Uterus (tissue), 4 donors: ENCODE measurements around the gene TRIM45. TPM values are rescaled to one million over a fixed set of nuclear protein-coding genes. Genes with fewer than 3 reads are reported as not detected.

ENCODE experiments used
- DNase-seq, 2 donors: peaks; one replicate each; pipeline ENCODE4 v3.0.0-alpha.2; 2019 to 2020
- H3K27ac ChIP-seq, 2 donors: fragments of 200-600 bp; sonication (generic); 1 replicate in 1 of 2; 2 replicates in 1 of 2; pipeline ENCODE4 v1.5.1; 2016 to 2018
- H3K27me3 ChIP-seq, 2 donors: fragments of 200-600 bp; sonication (generic); one replicate each; pipeline ENCODE4 v1.5.1; 2018 to 2019; ENCODE audit warnings: control low read depth in 1 of 2
- H3K36me3 ChIP-seq, 2 donors: fragments of 200-600 bp; sonication (generic); one replicate each; pipeline ENCODE4 v1.5.1; 2019; ENCODE audit warnings: control low read depth in 1 of 2
- H3K4me1 ChIP-seq, 2 donors: fragments of 200-600 bp; sonication (generic); one replicate each; pipeline ENCODE4 v1.5.1; 2018 to 2019; ENCODE audit warnings: control low read depth in 1 of 2
- H3K4me3 ChIP-seq, 2 donors: fragments of 200-600 bp; sonication (generic); 1 replicate in 1 of 2; 2 replicates in 1 of 2; pipeline ENCODE4 v1.5.1; 2018 to 2019; ENCODE audit warnings: mild to moderate bottlenecking in 1 of 2
- H3K9me3 ChIP-seq, 2 donors: fragments of 200-600 bp; sonication (generic); one replicate each; pipeline ENCODE4 v1.5.1; 2019; ENCODE audit warnings: control low read depth in 1 of 2
- CTCF ChIP-seq, 4 experiments: fragments of 200-600 bp in 2 of 4; fragments of 450-650 bp in 2 of 4; sonication (generic) in 2 of 4; IDR thresholded peaks; one replicate each; pipeline ENCODE4 v1.5.1; 2016 to 2019; ENCODE audit warnings: antibody characterized with exemption in 4 of 4, mild to moderate bottlenecking in 2 of 4, moderate library complexity in 1 of 4
- POLR2A ChIP-seq, 2 donors: fragments of 450-650 bp; IDR thresholded peaks; one replicate each; pipeline ENCODE4 v1.6.1; 2016; ENCODE audit warnings: antibody characterized with exemption in 2 of 2, mild to moderate bottlenecking in 1 of 2, moderate library complexity in 1 of 2
- intact Hi-C: fragments of 100-400 bp; cut with DNase I; formaldehyde crosslinking; loops from one replicate; pipeline ENCODE4 v1.15.1; 2023; ENCODE audit warnings: low total_unique reads
- total RNA-seq, 4 donors: library from RNA; depleted of rRNA in 3 of 4; stranded (reverse); fragments of >200 nt in 3 of 4; gene quantifications; one replicate each; pipeline versions ENCODE4 v1.1.0 to v1.2.4, GENCODE V29; 2014 to 2023
- donor health status: DM: yes; HTN: yes; CAD: no.

Gene TRIM45
- total RNA-seq, 4 donors from 2014 or later, result 2.6 to 16.7 (median 5.5) TPM

- TF ChIP-seq CTCF (IDR thresholded peaks at IDR 0.05) (no peak), POLR2A (IDR thresholded peaks at IDR 0.05) (no peak)
- Histone ChIP-seq H3K36me3 (no peaks in the 10 kb centered on the region), H3K27ac (no peak overlapping the region), H3K4me3 (no peak overlapping the region), H3K4me1 (no peaks in the 10 kb centered on the region), H3K27me3 (no peaks in the 10 kb centered on the region), H3K9me3 (no peaks in the 10 kb centered on the region)
- intact Hi-C loops, result no loop called here
- no peak for DNase-seq
These were observed 31.6 kb downstream of the TRIM45 start for GRCh38 chr1:117089996-117090395.

GRCh38 chr1:117087686-117088085 is 33.9 kb downstream of the TRIM45 start:
- no peak overlapping the region for H3K4me3 ChIP-seq
- H3K27ac ChIP-seq, result no peak overlapping the region
- intact Hi-C loops, result no loop called here
- no peaks in the 10 kb centered on the region for H3K36me3 ChIP-seq
- TF ChIP-seq POLR2A (IDR thresholded peaks at IDR 0.05) (no peak), CTCF (IDR thresholded peaks at IDR 0.05) (no peak)
- no peaks in the 10 kb centered on the region for H3K9me3 ChIP-seq
- no peaks in the 10 kb centered on the region for H3K4me1 ChIP-seq
- H3K27me3 ChIP-seq, result no peaks in the 10 kb centered on the region
- DNase-seq, result no peak

- no peaks in the 10 kb centered on the region for H3K27me3 ChIP-seq
- no peaks in the 10 kb centered on the region for H3K36me3 ChIP-seq
These were observed 37.3 kb downstream of the TRIM45 start for GRCh38 chr1:117084231-117084630.

GRCh38 chr1:117079737-117080136 is 41.8 kb downstream of the TRIM45 start:
- Histone ChIP-seq H3K4me3 (no peak overlapping the region), H3K27ac (no peak overlapping the region), H3K36me3 (no peaks in the 10 kb centered on the region), H3K27me3 (no peaks in the 10 kb centered on the region), H3K9me3 (no peaks in the 10 kb centered on the region), H3K4me1 (no peaks in the 10 kb centered on the region)
- no peak for TF ChIP-seq CTCF (IDR thresholded peaks at IDR 0.05)
- no peak for TF ChIP-seq POLR2A (IDR thresholded peaks at IDR 0.05)
- intact Hi-C loops, result no loop called here
- no peak for DNase-seq

More at GRCh38 chr1:117084231-117084630, 37.3 kb downstream of the TRIM45 start:
- DNase-seq, result no peak
- H3K4me3 ChIP-seq, result no peak overlapping the region
- no peaks in the 10 kb centered on the region for H3K9me3 ChIP-seq
- intact Hi-C loops, result no loop called here
- no peak overlapping the region for H3K27ac ChIP-seq
- TF ChIP-seq POLR2A (IDR thresholded peaks at IDR 0.05) (no peak), CTCF (IDR thresholded peaks at IDR 0.05) (no peak)
- H3K4me1 ChIP-seq, result no peaks in the 10 kb centered on the region

- no peaks in the 10 kb centered on the region for H3K4me1 ChIP-seq
- no peak overlapping the region for H3K27ac ChIP-seq
- no peaks in the 10 kb centered on the region for H3K27me3 ChIP-seq
- DNase-seq, result no peak
- intact Hi-C loops, result no loop called here
- no peak for TF ChIP-seq POLR2A (IDR thresholded peaks at IDR 0.05)
- TF ChIP-seq CTCF (IDR thresholded peaks at IDR 0.05), result no peak
- H3K9me3 ChIP-seq, result no peaks in the 10 kb centered on the region
- no peak overlapping the region for H3K4me3 ChIP-seq
- H3K36me3 ChIP-seq, result no peaks in the 10 kb centered on the region
These were observed 44.3 kb downstream of the TRIM45 start for GRCh38 chr1:117077267-117077666.
